ENCODE results near the gene RBBP5. TPM values are rescaled to one million over a fixed set of nuclear protein-coding genes. Genes with fewer than 3 reads are reported as not detected.

RBBP5 gene
- total RNA-seq, 4 donors from 2014 or later: 12.8 to 21.5 (median 19.0) TPM

DNA sequence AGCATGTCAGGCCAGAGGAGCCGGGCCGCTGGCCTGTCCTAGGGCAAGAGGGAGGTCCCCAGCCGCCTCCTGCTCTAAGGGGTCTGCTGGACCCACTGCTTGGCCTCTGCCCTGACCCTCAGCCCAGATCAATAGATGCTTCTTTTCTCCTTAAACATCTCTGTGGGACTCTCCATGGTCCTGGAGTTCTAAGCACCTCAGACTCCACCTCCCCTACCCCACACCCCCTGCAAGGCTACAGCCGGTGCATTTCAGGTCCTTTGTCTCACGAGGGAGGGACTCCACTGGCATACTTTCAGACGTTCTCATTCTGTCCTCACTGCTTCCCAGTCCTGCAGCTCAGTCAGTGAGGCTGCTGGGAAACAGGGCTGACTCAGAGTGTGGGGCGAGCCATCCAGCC, 67.8 kb downstream of the RBBP5 start:
- Histone ChIP-seq H3K27me3 (no peaks in the 10 kb centered on the region), H3K4me1 (no peaks in the 10 kb centered on the region), H3K4me3 (no peak overlapping the region), H3K9me3 (no peaks in the 10 kb centered on the region), H3K36me3 (no peaks in the 10 kb centered on the region), H3K27ac (no peak overlapping the region)
- 50% methylated on average over 7 of the region's 7 CpGs for WGBS
- DNase-seq (ENCODE audit: low spot score in 2 of 2): no peak
- TF ChIP-seq POLR2A (IDR thresholded peaks at IDR 0.05) (no peak), EP300 (IDR thresholded peaks at IDR 0.05) (no peak), POLR2AphosphoS5 (IDR thresholded peaks at IDR 0.05) (no peak)
- TF ChIP-seq, protein P1, sequence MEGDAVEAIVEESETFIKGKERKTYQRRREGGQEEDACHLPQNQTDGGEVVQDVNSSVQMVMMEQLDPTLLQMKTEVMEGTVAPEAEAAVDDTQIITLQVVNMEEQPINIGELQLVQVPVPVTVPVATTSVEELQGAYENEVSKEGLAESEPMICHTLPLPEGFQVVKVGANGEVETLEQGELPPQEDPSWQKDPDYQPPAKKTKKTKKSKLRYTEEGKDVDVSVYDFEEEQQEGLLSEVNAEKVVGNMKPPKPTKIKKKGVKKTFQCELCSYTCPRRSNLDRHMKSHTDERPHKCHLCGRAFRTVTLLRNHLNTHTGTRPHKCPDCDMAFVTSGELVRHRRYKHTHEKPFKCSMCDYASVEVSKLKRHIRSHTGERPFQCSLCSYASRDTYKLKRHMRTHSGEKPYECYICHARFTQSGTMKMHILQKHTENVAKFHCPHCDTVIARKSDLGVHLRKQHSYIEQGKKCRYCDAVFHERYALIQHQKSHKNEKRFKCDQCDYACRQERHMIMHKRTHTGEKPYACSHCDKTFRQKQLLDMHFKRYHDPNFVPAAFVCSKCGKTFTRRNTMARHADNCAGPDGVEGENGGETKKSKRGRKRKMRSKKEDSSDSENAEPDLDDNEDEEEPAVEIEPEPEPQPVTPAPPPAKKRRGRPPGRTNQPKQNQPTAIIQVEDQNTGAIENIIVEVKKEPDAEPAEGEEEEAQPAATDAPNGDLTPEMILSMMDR (IDR thresholded peaks at IDR 0.05): no peak

DNA sequence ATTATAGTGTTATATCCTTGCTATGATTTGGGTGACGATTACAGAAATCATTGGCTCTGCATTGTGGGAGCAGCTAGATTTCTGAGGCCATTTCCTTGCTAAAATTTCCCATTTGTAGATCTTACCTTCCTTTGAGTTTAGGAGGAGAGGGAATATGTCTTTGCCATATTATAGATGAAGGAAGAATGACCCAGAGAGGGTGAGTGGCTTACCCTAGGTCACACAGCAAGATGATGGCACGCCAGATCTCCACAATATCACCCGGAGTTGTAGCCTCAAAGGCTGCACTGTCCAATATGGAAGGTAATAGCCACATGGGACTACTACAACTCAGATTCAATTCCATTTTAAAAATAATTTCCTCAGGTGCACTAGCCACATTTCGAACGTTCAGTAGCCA, 68.5 kb downstream of the RBBP5 start:
- WGBS: 90% methylated on average over 5 of the region's 5 CpGs
- H3K27me3 ChIP-seq: peaks cover 3% of the 10 kb centered on the region

DNA sequence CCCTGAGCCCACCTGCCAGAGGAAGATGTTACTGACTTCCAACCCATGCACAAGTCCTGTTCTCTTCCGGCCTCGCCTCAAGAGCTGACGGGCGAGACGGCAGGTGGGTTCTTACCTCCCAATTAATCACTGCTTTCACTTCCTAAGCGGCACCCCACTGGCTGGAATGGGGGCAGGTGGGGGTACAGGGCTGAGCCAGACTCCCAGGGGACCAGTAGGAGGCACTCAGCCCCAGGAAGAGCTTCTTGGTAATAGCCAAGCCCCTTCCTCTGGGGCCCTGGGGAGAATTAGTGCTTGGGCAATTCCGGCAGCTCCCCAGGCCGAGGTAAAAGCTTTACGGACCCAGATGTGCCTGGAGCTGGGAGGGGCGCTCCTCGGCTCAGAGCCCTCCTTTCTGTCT, 69.1 kb downstream of the RBBP5 start:
- WGBS: 74% methylated on average over 6 of the region's 11 CpGs

More for the DNA sequence above, 68.5 kb downstream of the RBBP5 start:
- DNase-seq (ENCODE audit: low spot score in 2 of 2): no peak
- no peaks in the 10 kb centered on the region for H3K36me3 ChIP-seq
- no peak overlapping the region for H3K4me3 ChIP-seq
- no peak overlapping the region for H3K27ac ChIP-seq
- no peaks in the 10 kb centered on the region for H3K4me1 ChIP-seq
- TF ChIP-seq POLR2A (IDR thresholded peaks at IDR 0.05) (no peak), POLR2AphosphoS5 (IDR thresholded peaks at IDR 0.05) (no peak), EP300 (IDR thresholded peaks at IDR 0.05) (no peak)
- TF ChIP-seq, protein P1 (IDR thresholded peaks at IDR 0.05): no peak
- no peaks in the 10 kb centered on the region for H3K9me3 ChIP-seq

DNA sequence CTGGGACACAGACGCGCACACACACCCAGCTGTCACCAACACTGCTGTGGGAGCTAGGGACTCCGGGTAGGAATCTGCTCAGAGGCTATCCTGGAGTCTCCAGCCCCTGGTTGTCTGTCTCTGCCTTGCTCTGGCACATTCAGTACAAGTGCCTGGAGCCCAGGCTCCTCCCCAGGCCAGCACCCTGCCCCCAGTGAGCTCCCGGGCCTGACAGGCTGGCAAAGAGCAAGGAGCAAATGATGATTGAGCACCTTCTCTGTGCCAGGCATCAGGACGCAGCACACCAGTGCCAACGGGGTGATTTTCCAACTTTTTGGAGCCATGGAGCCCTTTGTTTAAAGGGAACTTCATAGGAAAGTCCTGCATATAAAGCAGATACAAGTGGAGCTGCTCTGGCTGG, 72.3 kb downstream of the RBBP5 start:
- Histone ChIP-seq H3K36me3 (no peaks in the 10 kb centered on the region), H3K27ac (no peak overlapping the region), H3K4me1 (no peaks in the 10 kb centered on the region), H3K9me3 (no peaks in the 10 kb centered on the region), H3K27me3 (peaks cover 40% of the 10 kb centered on the region), H3K4me3 (no peak overlapping the region)
- DNase-seq (ENCODE audit: low spot score in 2 of 2): no peak
- no peak for TF ChIP-seq POLR2AphosphoS5 (IDR thresholded peaks at IDR 0.05)
- no peak for TF ChIP-seq EP300 (IDR thresholded peaks at IDR 0.05)
- no peak for TF ChIP-seq POLR2A (IDR thresholded peaks at IDR 0.05)
- TF ChIP-seq, protein P1 (IDR thresholded peaks at IDR 0.05): no peak
- 31% methylated on average over 3 of the region's 6 CpGs for WGBS

More for the DNA sequence above, 69.1 kb downstream of the RBBP5 start:
- DNase-seq (ENCODE audit: low spot score in 2 of 2): no peak
- H3K4me1 ChIP-seq: no peaks in the 10 kb centered on the region
- no peaks in the 10 kb centered on the region for H3K36me3 ChIP-seq
- peaks cover 9% of the 10 kb centered on the region for H3K27me3 ChIP-seq
- H3K9me3 ChIP-seq: no peaks in the 10 kb centered on the region
- no peak for TF ChIP-seq POLR2A (IDR thresholded peaks at IDR 0.05)
- H3K4me3 ChIP-seq: no peak overlapping the region
- H3K27ac ChIP-seq: no peak overlapping the region

DNA sequence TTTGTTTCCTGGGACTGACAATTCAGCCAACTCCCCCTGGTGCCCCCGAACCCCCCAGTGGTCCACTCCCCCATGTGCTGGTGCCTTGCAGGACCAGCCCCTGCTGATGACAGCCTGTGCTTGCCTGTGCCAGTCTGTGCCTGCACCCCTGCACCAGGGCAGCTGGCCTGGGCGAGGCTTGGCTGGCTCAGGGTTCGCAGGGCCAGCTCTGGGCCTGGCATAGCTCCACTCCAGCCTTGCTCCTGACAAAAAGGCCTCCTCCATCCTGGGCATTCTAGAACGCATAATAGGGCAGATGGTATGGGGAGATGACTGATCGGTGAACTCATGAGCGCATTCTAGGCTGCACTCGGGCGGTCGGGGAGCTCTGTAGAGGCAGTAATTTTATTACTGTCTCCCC, 73.4 kb downstream of the RBBP5 start:
- peaks cover under 1% of the 10 kb centered on the region for H3K4me1 ChIP-seq
- H3K4me3 ChIP-seq: no peak overlapping the region
- no peaks in the 10 kb centered on the region for H3K36me3 ChIP-seq
- no peaks in the 10 kb centered on the region for H3K9me3 ChIP-seq
- TF ChIP-seq POLR2AphosphoS5 (IDR thresholded peaks at IDR 0.05): no peak
- TF ChIP-seq POLR2A (IDR thresholded peaks at IDR 0.05): no peak
- TF ChIP-seq, protein P1 (IDR thresholded peaks at IDR 0.05): no peak
- no peak for TF ChIP-seq EP300 (IDR thresholded peaks at IDR 0.05)
- 73% methylated on average over 8 of the region's 9 CpGs for WGBS
- no peak overlapping the region for H3K27ac ChIP-seq
- no peak for DNase-seq (ENCODE audit: low spot score in 2 of 2)
- peaks cover 51% of the 10 kb centered on the region for H3K27me3 ChIP-seq

DNA sequence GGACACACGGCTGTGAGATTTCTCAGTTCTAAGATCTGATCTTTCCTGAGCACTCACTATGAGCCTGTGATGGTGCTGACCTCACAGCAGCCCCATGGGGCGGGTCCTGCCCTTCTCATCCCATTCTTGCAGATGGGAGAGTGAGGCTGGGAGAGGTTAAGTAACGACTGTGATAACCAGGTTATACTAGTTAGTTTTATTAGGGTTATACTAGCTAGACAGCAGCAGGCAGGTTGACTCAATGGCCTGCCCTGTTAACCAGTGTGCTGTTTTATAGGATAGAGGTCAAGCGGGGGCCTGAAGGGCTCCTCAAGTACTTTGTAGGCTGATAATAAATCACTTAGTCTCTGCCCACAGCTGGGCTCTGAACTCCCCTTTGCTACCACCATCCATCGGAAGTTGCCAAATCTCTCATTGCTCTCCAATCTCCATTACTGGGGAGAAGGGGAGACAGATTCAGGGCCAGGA, 74.0 kb downstream of the RBBP5 start:
- peaks cover 57% of the 10 kb centered on the region for H3K27me3 ChIP-seq
- H3K36me3 ChIP-seq: no peaks in the 10 kb centered on the region
- TF ChIP-seq POLR2A (IDR thresholded peaks at IDR 0.05): no peak
- TF ChIP-seq, protein P1 (IDR thresholded peaks at IDR 0.05): no peak
- TF ChIP-seq EP300 (IDR thresholded peaks at IDR 0.05): no peak
- H3K27ac ChIP-seq: no peak overlapping the region
- H3K4me1 ChIP-seq: peaks cover 7% of the 10 kb centered on the region
- H3K4me3 ChIP-seq: no peak overlapping the region
- 80% methylated on average over 5 of the region's 5 CpGs for WGBS
- no peak for DNase-seq (ENCODE audit: low spot score in 2 of 2)
- no peaks in the 10 kb centered on the region for H3K9me3 ChIP-seq
